GM12892 (cell line): Measurements from ENCODE around the gene RBAK.
"Not testable (repeated sequence)": the region's sequence is repeated elsewhere in the genome, so short reads cannot be mapped to it uniquely, and the experiment has no call there.

Experiments used
- DNase-seq: peaks from one replicate; pipeline ENCODE4 v3.0.0; 2011; ENCODE audit not compliant: insufficient read length
- FAIRE-seq: peaks from 2 replicates; lab custom pipeline; 2011; peaks lifted over from hg19 to GRCh38; lab: Jason Lieb, UNC
- POLR2A ChIP-seq: IDR thresholded peaks from 2 replicates; pipeline ENCODE4 v1.6.1; 2011; ENCODE audit warnings: low read depth, low read length, control low read depth
- POLR2AphosphoS5 ChIP-seq: IDR thresholded peaks from 2 replicates; pipeline ENCODE4 v1.6.1; 2011; ENCODE audit warnings: low read depth, low read length, control low read depth
- TAF1 ChIP-seq: IDR thresholded peaks from 2 replicates; pipeline ENCODE4 v1.6.1; 2011; ENCODE audit warnings: low read depth, mild to moderate bottlenecking, control low read depth, low read length, borderline replicate concordance

Gene RBAK

GRCh38 chr7:5077740-5078139, 32.1 kb downstream of the RBAK start:
- TF ChIP-seq POLR2A (no peak), TAF1 (no peak), POLR2AphosphoS5 (no peak)
- FAIRE-seq (no peak), DNase-seq (no peak)

- no peak for DNase-seq
- FAIRE-seq = no peak
- TF ChIP-seq POLR2A (no peak), POLR2AphosphoS5 (no peak)
These were observed 37.1 kb downstream of the RBAK start for GRCh38 chr7:5082806-5083205.

- no peak for DNase-seq
- TF ChIP-seq POLR2AphosphoS5 = no peak
- no peak for TF ChIP-seq TAF1
- TF ChIP-seq POLR2A = no peak
- no peak for FAIRE-seq
These were observed 37.7 kb downstream of the RBAK start for GRCh38 chr7:5083311-5083711.

- TF ChIP-seq POLR2AphosphoS5 (no peak), TAF1 (no peak), POLR2A (no peak)
- DNase-seq (no peak), FAIRE-seq (no peak)
These were observed 40.6 kb downstream of the RBAK start for GRCh38 chr7:5086256-5086655.

GRCh38 chr7:5088228-5088833, 42.7 kb downstream of the RBAK start:
- FAIRE-seq, DNase-seq: not testable (repeated sequence)

- TF ChIP-seq TAF1 (no peak), POLR2A (no peak), POLR2AphosphoS5 (no peak)
- DNase-seq (no peak), FAIRE-seq (no peak)
These were observed 43.2 kb downstream of the RBAK start for GRCh38 chr7:5088906-5089305.

GRCh38 chr7:5093948-5094347, 48.3 kb downstream of the RBAK start:
- no peak for FAIRE-seq
- TF ChIP-seq POLR2AphosphoS5 (no peak), TAF1 (no peak), POLR2A (no peak)
- DNase-seq = no peak

GRCh38 chr7:5094641-5095040, 49.0 kb downstream of the RBAK start:
- FAIRE-seq = no peak
- TF ChIP-seq TAF1 (no peak), POLR2AphosphoS5 (no peak), POLR2A (no peak)
- no peak for DNase-seq

- TF ChIP-seq TAF1 = no peak
- no peak for TF ChIP-seq POLR2AphosphoS5
- no peak for TF ChIP-seq POLR2A
- FAIRE-seq (no peak), DNase-seq (no peak)
These were observed 70.7 kb downstream of the RBAK start for GRCh38 chr7:5116359-5116758.

GRCh38 chr7:5117095-5117970, 71.7 kb downstream of the RBAK start:
- FAIRE-seq (no peak), DNase-seq (no peak)
- TF ChIP-seq TAF1 (no peak), POLR2AphosphoS5 (no peak), POLR2A (no peak)
